CD4-positive, alpha-beta T cell treated with Interleukin-10 for 1 hour (primary cell): ENCODE measurements around the gene PRIMA1.

Experiments
- DNase-seq: peaks from one replicate; pipeline ENCODE4 v3.0.0-alpha.2; 2020

Gene PRIMA1

DNA sequence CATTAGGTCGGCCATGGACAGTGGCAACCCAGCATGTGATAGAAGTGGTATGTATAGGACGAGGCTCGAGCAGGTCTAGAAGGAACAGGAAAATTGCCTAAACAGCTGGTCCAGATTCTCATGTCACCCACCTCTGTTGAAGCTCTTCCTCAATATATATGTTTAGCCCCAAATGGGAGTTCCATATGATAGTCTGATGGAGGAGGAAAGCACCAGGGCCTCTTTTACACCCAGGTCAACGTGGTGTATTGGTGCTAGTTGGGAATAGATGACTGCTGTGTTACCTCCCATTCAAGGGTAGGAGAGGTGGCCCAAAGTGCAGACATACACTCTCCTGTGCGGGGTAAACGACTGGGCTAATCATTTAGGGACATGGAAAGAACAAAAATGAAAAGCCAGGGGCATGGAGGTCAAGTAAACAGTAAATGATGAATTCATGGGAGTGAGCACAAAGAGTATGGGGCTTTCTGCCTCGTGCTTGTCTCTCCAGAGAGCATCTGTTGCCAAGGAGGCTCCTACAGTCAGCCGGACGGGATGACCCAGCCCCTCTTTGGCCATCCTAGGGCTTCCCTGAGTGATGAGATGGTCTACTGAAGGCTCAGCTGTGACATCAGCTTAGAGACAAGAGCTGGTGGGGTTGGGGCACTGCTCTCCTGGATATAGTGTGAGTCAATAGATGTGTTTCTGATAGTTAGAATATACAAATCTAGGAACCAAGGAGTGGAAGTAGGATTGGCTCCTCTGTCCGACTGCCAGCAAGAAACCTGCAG lies 5.5 kb upstream of the PRIMA1 start:
- DNase-seq, result no peak

- no peak for DNase-seq
These were observed 4.1 kb upstream of the PRIMA1 start for GRCh38 chr14:93792391-93792790.

GRCh38 chr14:93790966-93791365 lies 2.7 kb upstream of the PRIMA1 start:
- no peak for DNase-seq

GRCh38 chr14:93789228-93790130 lies 1.2 kb upstream of the PRIMA1 start:
- no peak for DNase-seq

DNA sequence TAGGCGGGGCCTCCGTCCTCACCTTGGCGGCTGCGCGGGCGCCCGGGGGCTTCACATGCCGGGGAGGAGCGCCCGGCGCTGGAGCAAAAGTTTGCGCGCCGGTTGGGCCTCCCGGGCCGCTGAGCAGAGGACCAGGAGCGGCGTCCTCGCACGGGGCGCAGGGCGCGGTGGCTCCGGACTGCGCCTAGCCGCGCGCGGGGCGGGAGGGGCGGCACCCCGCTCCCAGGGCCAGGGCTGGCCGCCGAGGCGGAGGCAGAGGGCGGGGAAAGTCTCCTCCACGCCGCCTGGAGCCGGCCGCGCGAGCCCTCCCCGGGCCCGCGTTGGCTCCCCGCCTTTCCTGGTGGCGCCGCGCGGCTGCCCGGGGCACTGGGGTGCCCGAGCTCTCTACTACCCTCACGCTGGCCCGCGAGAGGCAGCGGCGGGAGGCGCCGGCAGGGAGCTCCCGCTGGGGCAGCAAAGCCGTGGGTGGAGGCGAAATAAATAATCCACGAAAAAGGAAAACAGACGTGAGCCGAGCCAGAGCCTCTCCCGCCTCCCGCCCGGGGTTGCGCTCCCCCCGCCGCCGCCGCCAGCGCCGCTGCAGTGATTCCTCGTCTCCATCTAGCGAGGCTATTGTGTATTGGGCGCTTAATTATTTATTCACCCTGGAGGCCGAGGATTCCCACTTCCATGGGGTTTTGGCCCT lies 400 bp upstream of the PRIMA1 start:
- DNase-seq, result no peak

DNA sequence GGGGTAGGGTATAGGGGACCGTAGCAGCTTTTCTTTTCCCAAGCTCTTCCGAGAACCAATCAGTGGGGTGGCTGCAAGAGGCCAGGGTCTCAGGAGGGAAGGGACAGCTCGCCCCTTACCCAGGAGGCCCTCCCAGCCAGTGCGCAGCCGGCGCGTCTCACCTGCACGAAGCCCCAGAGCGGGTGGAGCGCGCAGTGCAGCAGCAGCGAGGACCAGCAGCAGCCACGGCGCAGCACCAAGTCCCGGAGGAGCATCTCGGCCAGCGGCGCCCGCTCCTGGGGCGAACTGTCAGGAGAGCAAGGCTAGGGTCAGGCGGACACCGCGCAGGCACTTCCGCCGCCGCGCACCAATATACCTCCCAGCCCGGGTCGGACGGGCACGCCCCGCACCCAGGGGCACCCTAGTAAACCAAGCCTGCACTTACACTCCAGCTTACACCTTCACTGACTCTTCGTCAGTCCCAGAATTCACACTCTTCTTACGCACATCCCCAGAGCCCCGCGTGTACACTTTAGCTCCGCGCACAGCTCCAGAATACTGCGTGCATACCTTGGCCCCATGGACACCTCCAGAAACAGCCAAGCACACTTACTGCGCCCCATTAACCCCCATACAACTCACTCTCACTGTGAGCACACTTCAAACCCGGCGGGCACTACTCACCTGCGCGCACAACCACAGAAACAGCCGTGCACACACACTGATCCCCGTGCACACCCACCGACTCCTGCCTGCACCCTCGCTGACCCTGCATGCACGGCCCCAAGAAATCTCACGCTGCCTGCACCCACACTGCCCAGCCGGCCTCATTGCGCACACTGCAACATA lies 606 bp downstream of the PRIMA1 start:
- DNase-seq, result no peak

DNA sequence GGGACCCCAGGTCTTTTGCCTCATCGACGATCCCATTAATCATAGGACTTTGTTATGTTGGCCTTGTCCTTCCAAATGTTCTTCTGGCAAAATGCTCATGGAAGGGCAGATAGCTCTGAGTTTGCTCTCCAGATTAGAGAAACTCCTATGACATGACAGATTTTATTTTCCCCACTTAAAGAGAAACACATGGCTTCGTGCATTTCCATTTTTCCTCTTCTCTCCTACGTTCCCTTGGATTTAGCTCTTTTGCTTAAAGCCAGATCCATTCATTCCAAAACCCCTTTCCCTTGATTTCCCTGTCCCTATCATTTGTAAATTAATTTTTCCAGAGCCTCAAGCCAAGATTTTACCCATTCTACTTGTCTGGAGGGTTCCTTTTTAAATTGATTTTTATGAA lies 2.9 kb downstream of the PRIMA1 start:
- no peak for DNase-seq

GRCh38 chr14:93784878-93785277 lies 3.4 kb downstream of the PRIMA1 start:
- DNase-seq, result no peak

GRCh38 chr14:93780813-93781400 lies 7.4 kb downstream of the PRIMA1 start:
- no peak for DNase-seq

DNA sequence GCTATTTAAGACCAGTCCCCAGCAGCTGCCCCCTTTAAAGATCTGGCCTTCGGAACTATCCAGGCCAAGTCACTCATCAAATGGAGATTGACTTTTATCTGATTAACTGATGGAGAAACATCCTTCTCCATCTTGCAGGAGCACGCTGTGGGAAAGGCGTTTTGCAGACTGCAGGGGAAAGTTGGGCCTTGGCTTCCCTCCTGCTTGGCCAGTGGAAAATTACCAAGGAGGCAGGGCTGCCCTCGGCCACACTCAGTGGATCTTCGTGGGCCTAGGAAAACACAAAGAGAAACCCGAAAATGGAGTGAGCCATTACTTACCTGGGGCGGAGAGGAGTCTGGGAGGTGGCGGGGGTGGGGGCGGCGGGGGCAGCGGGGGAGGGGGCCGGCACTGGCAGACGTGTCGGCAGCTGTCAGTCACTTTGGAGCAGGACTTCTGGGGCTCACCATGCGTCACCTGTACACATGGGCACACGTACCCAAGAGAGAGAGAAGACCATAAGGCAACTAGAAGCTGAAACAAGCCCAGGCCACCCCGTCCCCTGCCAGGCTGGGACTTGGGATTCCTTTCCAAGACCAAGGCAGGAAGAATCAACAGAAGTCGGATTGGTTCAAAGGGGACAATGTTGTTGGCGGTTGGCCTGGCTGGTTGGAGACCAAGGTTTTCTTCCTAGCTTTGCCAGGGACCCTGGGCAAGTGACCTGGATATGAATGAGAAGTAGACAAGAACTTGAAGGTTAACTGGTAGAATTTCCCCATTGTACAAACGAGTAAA lies 9.2 kb downstream of the PRIMA1 start:
- DNase-seq, result no peak

DNA sequence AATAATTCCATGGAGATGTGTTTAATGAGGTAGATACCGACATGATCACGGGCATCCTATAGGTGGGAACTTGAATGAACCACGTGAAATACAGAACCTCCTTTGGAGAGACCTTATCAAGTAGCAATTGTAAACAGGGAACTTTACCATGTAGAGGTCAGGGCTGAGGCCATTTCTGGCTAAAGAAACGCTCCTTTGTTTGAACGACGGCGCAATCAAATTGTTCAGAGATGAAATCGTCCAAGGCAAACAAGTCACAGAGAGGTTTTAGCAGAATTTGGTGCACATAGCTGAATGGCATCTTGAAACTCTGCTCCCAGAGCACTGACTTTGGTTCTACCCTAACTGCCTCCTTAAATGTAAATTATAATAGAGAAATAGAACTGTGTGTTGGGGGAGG lies 9.8 kb downstream of the PRIMA1 start:
- DNase-seq, result no peak

DNA sequence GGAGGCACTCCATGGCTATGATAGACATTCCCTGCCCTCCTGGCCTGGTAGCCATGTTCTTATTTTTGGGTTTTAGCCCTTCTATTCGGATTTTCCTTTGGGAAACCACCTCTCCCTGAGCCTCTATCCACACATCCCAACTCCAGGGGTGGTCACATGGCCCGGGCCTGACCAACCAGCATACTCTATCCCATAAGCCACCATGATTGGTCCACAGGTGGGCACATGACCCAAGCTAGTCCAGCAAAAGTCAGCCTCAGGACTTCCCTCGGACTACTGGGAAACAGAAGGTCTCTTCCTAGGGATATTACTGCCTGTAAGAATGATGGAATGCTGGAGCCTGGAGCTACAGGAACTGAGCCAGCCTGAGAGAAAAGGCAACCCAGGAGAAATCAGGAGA lies 12.5 kb downstream of the PRIMA1 start:
- no peak for DNase-seq

GRCh38 chr14:93775158-93775557 lies 13.1 kb downstream of the PRIMA1 start:
- no peak for DNase-seq

GRCh38 chr14:93772263-93772662 lies 16.0 kb downstream of the PRIMA1 start:
- DNase-seq, result no peak

- DNase-seq, result no peak
These were observed 22.3 kb downstream of the PRIMA1 start for GRCh38 chr14:93765970-93766369.

DNA sequence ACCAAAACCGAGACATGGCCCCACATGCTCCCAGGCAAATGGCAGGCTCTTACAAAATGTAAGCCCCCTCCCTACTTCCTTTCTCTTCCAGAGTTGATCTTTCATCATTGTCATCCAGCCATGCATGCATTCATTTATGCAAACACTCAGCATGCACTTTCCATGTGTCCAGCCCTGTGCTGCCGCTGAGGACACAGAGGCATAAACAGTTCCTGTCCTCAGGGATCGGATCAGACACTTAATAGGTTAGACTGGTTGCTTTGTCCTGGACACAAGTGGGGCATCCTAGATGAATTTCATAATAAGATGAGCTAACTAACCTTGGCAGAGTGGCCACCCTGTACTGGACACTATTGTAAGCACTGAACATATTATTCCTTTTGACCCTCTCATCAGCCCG lies 23.1 kb downstream of the PRIMA1 start:
- DNase-seq, result no peak

- no peak for DNase-seq
These were observed 24.1 kb downstream of the PRIMA1 start for GRCh38 chr14:93764211-93764659.

GRCh38 chr14:93759719-93760307 lies 28.5 kb downstream of the PRIMA1 start:
- DNase-seq, result no peak

DNA sequence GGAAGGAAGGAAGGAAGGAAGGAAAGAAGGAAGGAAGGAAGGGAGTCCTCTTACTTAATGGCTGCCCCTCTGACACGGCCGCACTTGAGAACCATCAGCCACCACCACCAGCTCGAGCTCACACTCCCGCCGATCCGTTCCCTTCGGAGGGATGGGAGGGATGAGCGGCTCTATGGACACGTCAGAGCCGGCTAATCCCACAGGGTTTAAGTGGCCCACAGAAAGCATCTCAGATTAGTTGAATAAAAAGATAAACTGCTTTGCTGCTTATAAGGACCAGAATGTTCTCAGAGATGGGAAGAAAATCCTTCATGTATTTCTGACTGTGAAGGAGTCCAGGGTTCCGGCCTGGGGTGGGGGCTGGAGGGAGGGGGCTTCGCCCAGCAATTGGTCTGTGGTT lies 31.1 kb downstream of the PRIMA1 start:
- DNase-seq, result no peak

DNA sequence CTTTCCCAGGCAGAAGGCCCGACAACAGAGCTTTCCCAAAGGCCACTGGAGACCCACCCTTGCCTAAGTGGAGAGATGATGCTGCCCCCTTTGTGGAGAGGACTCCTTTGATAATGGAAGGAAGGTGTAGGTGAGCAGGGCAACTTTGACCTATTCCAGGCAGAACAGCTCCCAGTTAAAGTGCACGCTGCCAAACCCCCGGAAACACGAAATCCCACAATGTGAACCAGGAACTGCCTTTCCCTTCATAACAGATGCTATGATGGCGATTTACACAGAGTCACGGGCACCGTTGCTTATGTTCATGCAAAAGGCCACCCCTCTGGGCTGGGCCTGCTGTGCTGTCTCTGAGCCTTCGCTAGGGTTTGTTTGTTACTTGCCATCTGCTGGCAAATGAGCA lies 34.6 kb downstream of the PRIMA1 start:
- DNase-seq, result no peak

GRCh38 chr14:93752980-93753561 lies 35.2 kb downstream of the PRIMA1 start:
- DNase-seq, result no peak
